HCT116 (cell line): Measurements from ENCODE around the gene NFIB.

Experiments used
- CTCF ChIP-seq, 3 experiments: fragments of 200-600 bp in 1 of 3; sonication (generic) in 1 of 3; IDR thresholded peaks in 2 of 3; conservative IDR thresholded peaks in 1 of 3; 2 replicates each; pipeline ENCODE4 v1.5.1; 2012 to 2017; ENCODE audit warnings: low read depth in 2 of 3, low read length in 2 of 3, antibody characterized with exemption in 1 of 3, borderline replicate concordance in 1 of 3, control low read depth in 1 of 3, mild to moderate bottlenecking in 1 of 3, mixed read lengths in 1 of 3, mixed run types in 1 of 3, moderate library complexity in 1 of 3; ENCODE audit not compliant: insufficient read depth in 1 of 3
- EZH2 ChIP-seq: fragments of 200-600 bp; sonication (generic); IDR thresholded peaks from 2 replicates; pipeline ENCODE4 v1.6.1; 2017; ENCODE audit warnings: antibody characterized with exemption, mixed run types
- POLR2A ChIP-seq: IDR thresholded peaks from 2 replicates; pipeline ENCODE4 v1.7.0; 2011; ENCODE audit warnings: borderline replicate concordance; ENCODE audit not compliant: insufficient read depth, insufficient read length; ENCODE audit errors: extremely low read depth
- POLR2AphosphoS5 ChIP-seq: IDR thresholded peaks from 2 replicates; pipeline ENCODE4 v1.6.1; 2011; ENCODE audit warnings: mild to moderate bottlenecking, low read depth, low read length, moderate library complexity
- SIN3A ChIP-seq: IDR thresholded peaks from 2 replicates; pipeline ENCODE4 v1.6.1; 2012; ENCODE audit warnings: low read depth
- ZNF274 ChIP-seq: fragments of 200-500 bp; sonication (Bioruptor generic); IDR thresholded peaks from 2 replicates; pipeline ENCODE4 v1.6.1; 2014; ENCODE audit warnings: mild to moderate bottlenecking, low read depth, low read length, inconsistent platforms
- TF ChIP-seq, protein P1 (sequence below): IDR thresholded peaks from 2 replicates; pipeline ENCODE4 v1.6.1; 2011; ENCODE audit warnings: mild to moderate bottlenecking, low read length, moderate library complexity; ENCODE audit not compliant: insufficient replicate concordance; ENCODE audit errors: extremely low read depth

GRCh38 chr9:14258156-14258555 lies 55.8 kb downstream of the NFIB start:
- TF ChIP-seq CTCF (IDR thresholded peaks at IDR 0.05 in 2 of 3, conservative IDR thresholded peaks at IDR 0.05 in 1 of 3; ENCODE audit: borderline replicate concordance in 1 of 3, insufficient read depth in 1 of 3, low read depth in 2 of 3, low read length in 2 of 3) (no peak), EZH2 (no peak), SIN3A (no peak), POLR2A (no peak), ZNF274 (no peak), POLR2AphosphoS5 (no peak)
- TF ChIP-seq, protein P1, sequence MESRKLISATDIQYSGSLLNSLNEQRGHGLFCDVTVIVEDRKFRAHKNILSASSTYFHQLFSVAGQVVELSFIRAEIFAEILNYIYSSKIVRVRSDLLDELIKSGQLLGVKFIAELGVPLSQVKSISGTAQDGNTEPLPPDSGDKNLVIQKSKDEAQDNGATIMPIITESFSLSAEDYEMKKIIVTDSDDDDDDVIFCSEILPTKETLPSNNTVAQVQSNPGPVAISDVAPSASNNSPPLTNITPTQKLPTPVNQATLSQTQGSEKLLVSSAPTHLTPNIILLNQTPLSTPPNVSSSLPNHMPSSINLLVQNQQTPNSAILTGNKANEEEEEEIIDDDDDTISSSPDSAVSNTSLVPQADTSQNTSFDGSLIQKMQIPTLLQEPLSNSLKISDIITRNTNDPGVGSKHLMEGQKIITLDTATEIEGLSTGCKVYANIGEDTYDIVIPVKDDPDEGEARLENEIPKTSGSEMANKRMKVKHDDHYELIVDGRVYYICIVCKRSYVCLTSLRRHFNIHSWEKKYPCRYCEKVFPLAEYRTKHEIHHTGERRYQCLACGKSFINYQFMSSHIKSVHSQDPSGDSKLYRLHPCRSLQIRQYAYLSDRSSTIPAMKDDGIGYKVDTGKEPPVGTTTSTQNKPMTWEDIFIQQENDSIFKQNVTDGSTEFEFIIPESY, result no peak
